GM12892 (cell line): ENCODE measurements around the gene PRKRA.

Source experiments
- POLR2A ChIP-seq: IDR thresholded peaks from 2 replicates; pipeline ENCODE4 v1.6.1; 2011; ENCODE audit warnings: low read depth, low read length, control low read depth
- POLR2AphosphoS5 ChIP-seq: IDR thresholded peaks from 2 replicates; pipeline ENCODE4 v1.6.1; 2011; ENCODE audit warnings: low read depth, low read length, control low read depth
- TAF1 ChIP-seq: IDR thresholded peaks from 2 replicates; pipeline ENCODE4 v1.6.1; 2011; ENCODE audit warnings: low read depth, mild to moderate bottlenecking, control low read depth, low read length, borderline replicate concordance

DNA sequence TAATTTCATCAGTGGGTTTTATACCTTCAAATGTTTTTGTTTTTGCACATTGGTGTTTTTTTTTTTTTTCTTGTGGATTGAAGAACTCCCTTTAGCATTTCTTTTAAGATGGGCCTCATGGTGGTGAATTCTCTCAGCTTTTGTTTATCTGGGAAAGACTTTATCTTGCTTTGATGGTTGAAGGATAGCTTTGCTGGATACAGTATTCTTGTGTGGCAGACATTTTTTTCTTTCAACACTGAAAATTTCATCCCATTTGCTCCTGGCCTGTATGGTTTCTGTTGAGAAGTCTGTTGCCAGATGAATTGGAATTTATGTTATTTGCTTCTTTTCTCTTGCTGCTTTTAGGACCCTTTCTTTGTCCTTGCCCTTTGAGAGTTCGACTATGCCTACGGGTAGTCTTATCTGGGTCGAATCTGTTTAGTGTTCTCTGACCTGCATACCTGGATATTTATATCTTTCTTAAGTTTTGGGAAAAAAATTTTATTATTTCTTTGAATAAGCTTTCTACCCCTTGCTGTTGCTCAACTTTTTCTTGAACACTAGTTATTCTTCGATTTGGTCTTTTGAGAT is 25.6 kb downstream of the PRKRA start:
- no peak for TF ChIP-seq TAF1
- TF ChIP-seq POLR2A, result no peak
- no peak for TF ChIP-seq POLR2AphosphoS5
